NCI-H1694 treated with DMSO at 0.1 percent for 48 hours (cell line): ENCODE data around the gene DBF4.
"Not testable (repeated sequence)": the region's sequence is repeated elsewhere in the genome, so short reads cannot be mapped to it uniquely, and the experiment has no call there.

ENCODE experiments used
- DNase-seq: peaks from one replicate; lab custom pipeline; 2025; lab: John Stamatoyannopoulos, UW

DBF4 gene

DNA sequence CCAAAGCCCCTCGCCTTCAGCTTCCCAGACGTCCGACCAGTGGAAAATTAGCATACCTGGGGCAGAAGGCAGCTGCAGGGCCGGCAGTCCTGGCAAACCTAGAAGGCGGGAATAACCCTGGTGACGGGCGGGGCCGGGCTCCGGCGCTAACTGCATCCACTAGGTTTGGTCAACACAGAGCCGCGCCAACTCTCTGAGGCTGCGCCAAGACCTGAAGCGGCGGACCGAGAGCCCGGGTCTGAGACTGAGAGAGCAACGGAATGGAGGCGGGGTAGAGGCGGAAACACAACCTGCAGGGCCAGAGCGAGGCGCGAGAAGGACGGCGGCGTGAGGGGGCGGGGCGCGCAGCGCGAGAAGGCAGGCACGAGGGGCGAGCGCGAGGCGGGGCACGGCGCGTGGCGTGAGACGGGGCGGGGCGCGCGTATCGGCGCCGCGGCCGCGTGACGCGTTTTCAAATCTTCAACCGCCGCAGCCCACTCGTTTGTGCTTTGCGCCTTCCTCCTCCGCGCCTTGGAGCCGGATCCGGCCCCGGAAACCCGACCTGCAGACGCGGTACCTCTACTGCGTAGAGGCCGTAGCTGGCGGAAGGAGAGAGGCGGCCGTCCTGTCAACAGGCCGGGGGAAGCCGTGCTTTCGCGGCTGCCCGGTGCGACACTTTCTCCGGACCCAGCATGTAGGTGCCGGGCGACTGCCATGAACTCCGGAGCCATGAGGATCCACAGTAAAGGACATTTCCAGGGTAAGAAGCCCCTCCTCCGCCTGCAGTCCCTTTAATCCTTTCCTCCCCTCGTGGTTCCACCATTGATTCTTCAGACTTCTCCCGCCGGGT, at the start of gene DBF4, which contains the start of gene SLC25A40:
Gene DBF4, plus strand, starts transcription at position 454 of the 829 bp plus-strand sequence. Its CDS starts 240 bp downstream, at position 694.
Gene SLC25A40, minus strand, starts transcription at position 321 of the 829 bp plus-strand sequence. CDS start 17,633 bp downstream, outside the sequence.
- DNase-seq, result peak; percentile 90

GRCh38 chr7:87828383-87828782, 47.9 kb upstream of the DBF4 start:
- DNase-seq, result not testable (repeated sequence)

DNA sequence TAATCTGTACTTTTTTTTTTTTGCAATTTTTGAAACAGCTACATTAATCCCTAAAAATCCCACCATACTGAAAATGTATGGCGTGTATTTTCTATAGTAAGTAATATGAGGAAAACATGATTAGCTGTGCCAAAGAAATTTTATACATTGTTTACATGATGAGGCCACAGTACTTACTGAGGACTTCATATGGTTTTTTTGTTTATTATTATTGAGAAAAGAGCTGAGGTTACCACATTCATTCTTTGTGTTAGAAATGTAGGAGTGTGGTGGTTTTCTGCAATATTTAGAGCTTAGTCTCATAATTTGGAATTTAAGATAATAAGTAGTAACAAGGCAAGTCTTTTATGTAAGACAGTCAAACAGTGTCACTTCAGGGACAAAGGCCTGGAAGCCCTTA, 45.2 kb upstream of the DBF4 start:
- DNase-seq, result no peak

DNA sequence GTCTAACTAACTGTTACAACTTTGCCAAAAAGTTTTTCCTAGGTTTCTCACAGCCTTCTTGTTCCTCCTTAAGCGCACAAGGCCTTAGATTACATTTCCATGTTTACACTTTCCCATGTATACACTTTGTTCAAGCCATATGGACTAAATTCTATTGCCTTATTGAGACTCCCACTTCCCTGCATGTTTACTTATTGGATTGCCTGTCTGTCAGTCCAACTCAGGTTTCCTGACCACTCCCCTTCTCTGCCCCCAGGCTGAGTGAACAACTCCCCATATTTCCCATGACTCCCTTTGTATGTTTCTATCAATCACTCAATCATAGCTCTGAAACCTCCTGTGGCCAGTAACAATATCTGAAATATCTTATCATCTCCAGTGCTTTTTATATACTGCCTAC, 43.2 kb upstream of the DBF4 start:
- no peak for DNase-seq

DNA sequence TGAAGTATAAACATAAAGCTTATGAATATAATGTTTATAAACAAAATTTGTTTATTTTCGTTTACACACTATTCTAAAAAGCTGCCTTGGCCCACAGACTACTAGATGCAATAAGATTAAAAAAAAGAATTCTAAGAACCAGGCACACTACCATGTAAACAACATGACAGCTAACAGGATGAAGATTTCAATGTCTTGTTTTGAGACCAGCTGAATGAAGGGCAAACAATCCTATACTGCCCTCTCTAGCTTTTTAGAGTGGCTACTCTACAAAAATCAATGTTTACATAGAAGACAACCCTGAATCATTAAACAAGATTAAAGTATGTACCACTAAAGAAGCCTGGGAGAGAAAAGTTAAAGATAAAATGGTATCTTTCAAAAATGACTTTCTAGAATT, 38.7 kb upstream of the DBF4 start:
- DNase-seq, result no peak

DNA sequence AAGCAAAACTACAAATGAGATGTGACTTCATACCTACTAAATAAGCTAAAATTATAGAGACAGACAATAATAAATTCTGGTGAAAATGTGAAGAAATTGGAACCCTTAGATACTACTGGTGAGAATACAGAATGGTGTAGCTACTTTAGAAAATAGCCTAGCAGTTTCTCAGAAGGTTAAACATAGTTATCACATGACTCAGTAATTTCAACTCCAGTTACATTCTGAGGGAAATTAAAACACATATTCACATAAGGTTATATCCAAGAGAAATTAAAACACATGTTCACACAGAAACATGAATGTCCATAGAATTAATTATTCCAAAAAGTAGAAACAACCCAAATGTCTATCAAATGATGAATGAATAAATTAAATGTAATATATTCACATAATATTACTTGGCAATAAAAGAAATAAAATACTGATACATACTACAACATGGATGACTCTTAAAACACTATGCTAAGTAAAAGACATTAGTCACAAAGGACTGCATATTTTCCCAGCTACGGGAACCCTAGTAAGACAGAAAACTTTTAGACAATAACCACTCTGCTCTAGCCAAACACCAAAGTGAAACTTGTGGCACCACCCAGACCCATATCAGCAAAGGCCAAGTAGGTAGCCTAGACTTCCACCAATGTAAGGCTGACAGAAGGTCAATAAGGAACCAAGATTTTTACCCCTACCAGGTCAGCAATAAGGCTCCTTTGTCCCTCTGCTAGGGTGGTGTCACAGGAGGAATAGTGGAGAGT, 25.3 kb upstream of the DBF4 start:
- DNase-seq, result no peak

- no peak for DNase-seq
These were observed 24.0 kb upstream of the DBF4 start for GRCh38 chr7:87852306-87852705.

DNA sequence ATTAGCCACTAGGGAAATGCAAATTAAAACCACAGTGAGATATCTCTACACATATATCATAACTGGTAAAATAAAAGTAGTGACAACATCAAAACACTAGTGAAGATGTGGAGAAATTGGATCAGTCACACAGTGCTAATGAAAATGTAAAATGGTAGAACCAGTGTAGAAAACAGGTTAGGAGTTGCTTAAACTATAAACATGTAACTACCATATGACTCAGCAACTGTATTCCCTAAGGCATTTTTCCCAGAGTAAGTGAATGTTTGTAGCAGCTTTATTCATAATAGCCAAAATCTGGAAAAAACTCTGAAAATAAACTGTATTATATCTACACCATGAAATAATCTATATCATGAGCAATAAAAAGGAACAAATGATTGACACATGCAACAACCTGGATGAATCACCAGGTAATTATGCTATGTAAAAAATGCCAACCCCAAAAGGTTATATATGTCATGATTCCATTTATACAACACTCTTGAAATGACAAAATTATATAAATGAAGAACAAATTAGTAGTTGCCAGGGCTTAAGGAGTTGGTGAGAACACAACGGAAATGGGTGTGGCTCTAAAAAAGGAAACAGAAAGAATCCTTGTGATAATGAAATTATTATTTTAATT, 22.9 kb upstream of the DBF4 start:
- no peak for DNase-seq

DNA sequence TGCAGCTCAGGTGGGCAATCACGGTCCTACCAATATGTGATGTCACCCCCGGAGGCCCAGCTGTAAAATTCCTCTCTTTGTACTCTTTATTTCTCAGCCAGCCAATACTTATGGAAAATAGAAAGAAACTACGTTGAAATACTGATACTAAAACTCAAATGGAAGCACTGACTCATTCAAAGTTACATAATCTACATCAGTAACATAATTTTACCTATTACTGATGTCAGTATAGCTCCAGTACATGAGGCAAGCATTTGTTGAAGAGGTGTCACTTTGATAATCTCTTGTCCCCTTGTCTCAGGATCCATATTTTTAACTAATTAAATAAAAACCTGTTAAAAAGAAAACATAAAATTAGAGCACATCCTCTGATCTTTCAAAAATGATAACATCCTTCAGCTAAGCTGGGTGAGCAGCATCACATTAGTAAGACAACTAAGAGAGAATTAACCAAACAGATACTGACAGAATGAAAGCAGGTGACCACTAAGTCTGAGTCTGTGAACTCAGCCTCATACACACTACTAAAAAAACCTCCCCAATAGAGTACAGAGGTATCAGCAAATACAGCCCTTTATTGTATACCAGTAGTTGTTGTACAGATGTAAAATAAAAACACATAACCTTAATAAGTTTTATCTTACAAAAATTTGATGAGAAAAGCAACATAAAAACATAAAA, 17.7 kb upstream of the DBF4 start:
- no peak for DNase-seq

DNA sequence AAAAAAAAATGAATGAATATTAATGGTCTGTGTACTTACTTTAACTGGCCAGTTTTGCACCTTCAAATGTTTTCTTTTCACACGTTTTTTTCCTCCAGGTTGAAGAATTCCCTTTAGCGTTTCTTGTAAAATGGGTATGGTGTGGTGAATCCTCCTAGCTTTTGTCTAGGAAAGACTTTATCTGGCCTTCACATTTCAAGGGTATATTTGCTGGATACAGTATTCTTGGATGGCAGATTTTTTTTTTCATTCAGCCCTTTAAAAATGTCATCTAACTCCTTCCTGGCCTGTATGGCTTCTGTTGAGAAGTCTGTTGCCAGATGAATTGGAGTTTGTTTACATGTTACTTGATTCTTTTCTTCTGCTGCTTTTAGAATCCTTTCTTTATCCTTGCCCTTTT, 10.2 kb upstream of the DBF4 start:
- no peak for DNase-seq

DNA sequence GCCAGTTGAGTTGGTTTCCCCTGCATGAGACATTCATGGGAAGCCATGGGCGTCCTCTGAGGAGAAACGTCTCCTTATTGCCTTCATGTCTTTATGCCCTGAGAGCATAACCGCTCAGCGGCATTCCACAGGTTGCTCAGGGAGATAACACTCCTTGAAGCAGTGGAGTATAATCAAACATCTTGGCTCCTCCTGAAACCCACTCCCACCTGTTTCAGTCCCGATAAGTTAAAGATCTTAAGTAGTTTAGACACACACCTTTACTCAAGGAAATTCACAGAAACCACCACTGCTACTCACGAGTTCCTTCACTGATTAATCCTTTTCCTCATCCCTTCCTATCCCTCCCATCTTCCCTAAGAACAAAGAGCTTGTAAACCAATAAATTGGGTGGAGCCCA, 9.8 kb upstream of the DBF4 start:
- not testable (repeated sequence) for DNase-seq

DNA sequence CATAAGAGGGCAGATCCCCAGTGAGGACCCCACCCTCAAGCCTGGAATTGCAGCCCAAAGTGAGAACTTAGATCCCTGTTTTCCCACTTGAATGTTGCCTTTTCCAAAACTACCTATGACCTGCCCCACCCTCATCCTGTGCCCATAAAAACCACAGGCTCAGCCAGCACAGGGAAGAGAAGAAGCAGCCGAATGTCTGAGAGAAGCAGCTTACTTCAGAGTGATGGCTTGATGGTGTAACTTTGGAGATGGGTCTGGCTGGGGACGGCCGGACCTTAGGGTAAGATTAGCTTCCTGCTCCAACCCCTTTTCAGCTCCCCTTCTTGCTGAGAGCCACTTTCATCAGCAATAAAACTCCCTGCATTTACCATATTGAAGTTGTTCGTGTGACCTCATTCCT, 5.8 kb upstream of the DBF4 start:
- no peak for DNase-seq

GRCh38 chr7:87872346-87872745, 3.9 kb upstream of the DBF4 start:
- no peak for DNase-seq

GRCh38 chr7:87873328-87873727, 3.0 kb upstream of the DBF4 start:
- not testable (repeated sequence) for DNase-seq

DNA sequence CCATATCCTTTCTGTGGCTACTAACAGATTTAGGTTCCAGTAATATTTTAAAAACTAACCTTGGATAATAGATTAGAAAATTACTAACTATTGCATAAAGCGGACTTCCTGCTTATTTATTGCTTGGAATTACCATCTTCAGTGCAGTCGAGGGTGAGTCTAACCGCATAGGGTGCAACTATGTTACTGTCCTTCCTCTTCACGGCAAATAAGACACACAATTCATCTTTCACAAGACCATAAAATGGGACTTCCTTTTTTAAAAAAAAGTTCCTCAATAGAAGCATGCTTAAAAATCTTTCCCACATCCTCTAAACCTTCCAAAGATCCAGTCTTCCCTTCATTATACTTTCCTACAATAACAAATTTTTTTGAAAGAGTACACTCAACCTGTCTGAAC, 2.2 kb upstream of the DBF4 start:
- no peak for DNase-seq

GRCh38 chr7:87875151-87876039, 898 bp upstream of the DBF4 start:
- DNase-seq, result no peak

- DNase-seq, result peak; percentile 47
These were observed 559 bp downstream of the DBF4 start for GRCh38 chr7:87876869-87877234.

- no peak for DNase-seq
These were observed 1.2 kb downstream of the DBF4 start for GRCh38 chr7:87877366-87878040.

GRCh38 chr7:87878208-87878735, 2.0 kb downstream of the DBF4 start:
- DNase-seq, result no peak
